ENCODE results near the gene BTBD10.

Gene BTBD10

GRCh38 chr11:13434247-13435205, 28.5 kb downstream of the BTBD10 start:
- no peak overlapping the region for H3K4me3 ChIP-seq (ENCODE audit: low read depth, low read length)
- TF ChIP-seq CTCF (IDR thresholded peaks at IDR 0.05; ENCODE audit: low read depth, low read length) (no peak), POLR2A (IDR thresholded peaks at IDR 0.05; ENCODE audit: extremely low read depth, insufficient read length) (no peak), MYC (IDR thresholded peaks at IDR 0.05; ENCODE audit: low read depth, low read length) (no peak), MAX (IDR thresholded peaks at IDR 0.05; ENCODE audit: low read depth, low read length) (no peak)
- DNase-seq (ENCODE audit: low read depth), result no peak

- no peak overlapping the region for H3K4me3 ChIP-seq (ENCODE audit: low read depth, low read length)
- TF ChIP-seq POLR2A (IDR thresholded peaks at IDR 0.05; ENCODE audit: extremely low read depth, insufficient read length), result no peak
- no peak for TF ChIP-seq CTCF (IDR thresholded peaks at IDR 0.05; ENCODE audit: low read depth, low read length)
- no peak for TF ChIP-seq MAX (IDR thresholded peaks at IDR 0.05; ENCODE audit: low read depth, low read length)
- no peak for TF ChIP-seq MYC (IDR thresholded peaks at IDR 0.05; ENCODE audit: low read depth, low read length)
- DNase-seq (ENCODE audit: low read depth), result no peak
Measured at GRCh38 chr11:13433437-13433836, 29.6 kb downstream of the BTBD10 start.

DNA sequence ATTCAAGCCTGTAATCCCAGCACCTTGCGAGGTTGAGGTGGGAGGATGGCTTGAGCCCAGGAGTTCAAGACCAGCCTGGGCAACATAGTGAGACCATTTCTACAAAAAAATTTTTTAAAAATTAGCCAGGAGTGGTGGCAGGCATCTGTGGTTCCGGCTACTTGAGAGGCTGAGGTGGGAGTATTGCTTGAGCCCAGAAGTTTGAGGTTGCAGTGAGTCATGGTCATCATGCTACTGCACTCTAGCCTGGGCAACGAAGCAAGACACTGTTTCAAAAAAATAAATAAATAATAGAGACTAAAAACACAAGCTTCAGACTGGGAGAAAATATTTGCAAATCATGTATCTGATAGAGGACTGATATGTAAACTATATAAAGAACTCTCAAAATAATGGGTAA, 33.2 kb downstream of the BTBD10 start:
- TF ChIP-seq MYC (IDR thresholded peaks at IDR 0.05; ENCODE audit: low read depth, low read length), result no peak
- no peak for TF ChIP-seq MAX (IDR thresholded peaks at IDR 0.05; ENCODE audit: low read depth, low read length)
- no peak for TF ChIP-seq POLR2A (IDR thresholded peaks at IDR 0.05; ENCODE audit: extremely low read depth, insufficient read length)
- no peak for TF ChIP-seq CTCF (IDR thresholded peaks at IDR 0.05; ENCODE audit: low read depth, low read length)
- DNase-seq (ENCODE audit: low read depth), result no peak
- H3K4me3 ChIP-seq (ENCODE audit: low read depth, low read length), result no peak overlapping the region

GRCh38 chr11:13429288-13429687, 33.7 kb downstream of the BTBD10 start:
- no peak overlapping the region for H3K4me3 ChIP-seq (ENCODE audit: low read depth, low read length)

DNA sequence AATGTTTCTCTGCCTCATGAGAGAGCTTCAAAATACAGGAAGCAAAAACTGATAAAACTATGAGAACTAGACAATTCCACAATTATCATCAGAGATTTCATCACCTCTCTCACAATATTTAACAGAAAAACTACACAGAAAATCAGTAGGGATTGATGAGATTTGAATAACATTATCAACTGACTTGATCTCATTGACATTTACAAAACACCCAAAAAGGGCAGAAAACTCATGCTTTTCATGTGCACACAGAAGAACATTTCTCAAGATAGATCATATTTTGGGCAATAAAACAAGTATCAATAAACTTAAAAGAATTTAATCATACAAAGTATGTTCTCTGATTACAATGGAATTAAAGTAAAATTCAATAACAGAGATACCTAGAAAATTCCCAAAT, 35.6 kb downstream of the BTBD10 start:
- DNase-seq (ENCODE audit: low read depth), result no peak
- TF ChIP-seq MYC (IDR thresholded peaks at IDR 0.05; ENCODE audit: low read depth, low read length) (no peak), CTCF (IDR thresholded peaks at IDR 0.05; ENCODE audit: low read depth, low read length) (no peak), MAX (IDR thresholded peaks at IDR 0.05; ENCODE audit: low read depth, low read length) (no peak), POLR2A (IDR thresholded peaks at IDR 0.05; ENCODE audit: extremely low read depth, insufficient read length) (no peak)
- H3K4me3 ChIP-seq (ENCODE audit: low read depth, low read length), result no peak overlapping the region

More at GRCh38 chr11:13429288-13429687, 33.7 kb downstream of the BTBD10 start:
- DNase-seq (ENCODE audit: low read depth), result no peak
- TF ChIP-seq POLR2A (IDR thresholded peaks at IDR 0.05; ENCODE audit: extremely low read depth, insufficient read length) (no peak), CTCF (IDR thresholded peaks at IDR 0.05; ENCODE audit: low read depth, low read length) (no peak), MAX (IDR thresholded peaks at IDR 0.05; ENCODE audit: low read depth, low read length) (no peak), MYC (IDR thresholded peaks at IDR 0.05; ENCODE audit: low read depth, low read length) (no peak)

Data from NB4 (cell line).